GM12875 (cell line): ENCODE data around the gene CACFD1.

Experiments
- H3K4me3 ChIP-seq: one replicate; pipeline ENCODE4 v1.5.1; 2011; ENCODE audit warnings: low read depth, low read length, control low read depth
- CTCF ChIP-seq: IDR thresholded peaks from 2 replicates; pipeline ENCODE4 v1.5.1; 2011; ENCODE audit warnings: low read depth, mild to moderate bottlenecking, control low read depth, inconsistent platforms, low read length, moderate library complexity, borderline replicate concordance; ENCODE audit not compliant: insufficient read depth

CACFD1 gene

GRCh38 chr9:133490865-133491655 is 31.3 kb downstream of the CACFD1 start:
- H3K4me3 ChIP-seq = no peak overlapping the region
- no peak for TF ChIP-seq CTCF

GRCh38 chr9:133491656-133491925 is 31.8 kb downstream of the CACFD1 start:
- no peak for TF ChIP-seq CTCF
- no peak overlapping the region for H3K4me3 ChIP-seq

GRCh38 chr9:133492061-133493021 is 32.6 kb downstream of the CACFD1 start:
- no peak for TF ChIP-seq CTCF
- H3K4me3 ChIP-seq = no peak overlapping the region

GRCh38 chr9:133493428-133493827 is 33.6 kb downstream of the CACFD1 start:
- no peak for TF ChIP-seq CTCF

GRCh38 chr9:133493845-133494540 is 34.2 kb downstream of the CACFD1 start:
- no peak overlapping the region for H3K4me3 ChIP-seq
- TF ChIP-seq CTCF = no peak

More at GRCh38 chr9:133493428-133493827, 33.6 kb downstream of the CACFD1 start:
- H3K4me3 ChIP-seq = no peak overlapping the region

- H3K4me3 ChIP-seq = no peak overlapping the region
- TF ChIP-seq CTCF = no peak
Measured at GRCh38 chr9:133494636-133495326, 35.0 kb downstream of the CACFD1 start.
